ENCODE data around the gene ABTB2. TPM values are rescaled to one million over a fixed set of nuclear protein-coding genes. Genes with fewer than 3 reads are reported as not detected.
A peak's percentile ranks its signal among the peaks of the same experiment; 100 is the strongest.

The ABTB2 gene
- polyA plus RNA-seq, 1 of the 3 experiments (the other 2 are of a cell fraction): 7.8 TPM

GRCh38 chr11:34252651-34253050, 105.2 kb downstream of the ABTB2 start (continued):
- TF ChIP-seq MAX (IDR thresholded peaks at IDR 0.05; ENCODE audit: low read depth): no peak
- no peak for TF ChIP-seq RCOR1 (IDR thresholded peaks at IDR 0.05; ENCODE audit: low read length)
- TF ChIP-seq MEF2A (IDR thresholded peaks at IDR 0.05; ENCODE audit: borderline replicate concordance, low read depth): no peak

- no peaks in the 10 kb centered on the region for H3K9me3 ChIP-seq
- CTCF ChIA-PET: interaction anchor here (0.8 to 3.9 kb wide), 7 partner anchors 13 to 261 kb away, joined by 3 to 22 read pairs (median 4); partner anchors contain the start of gene ELF5
- H2AFZ ChIP-seq (ENCODE audit: low read depth): 0 out of 2 replicates have a peak overlapping the region, but pooled peaks have one; percentile 46
- POLR2A ChIA-PET: no interaction called here
- DNase-seq: no peak
- H4K20me1 ChIP-seq (ENCODE audit: insufficient read depth): no peaks in the 10 kb centered on the region
- peaks cover 20% of the 10 kb centered on the region for H3F3A ChIP-seq (replicated peaks; ENCODE audit: insufficient read depth)
- H3K36me3 ChIP-seq (replicated peaks in 1 of 2; ENCODE audit: control insufficient read depth in 1 of 2, insufficient read depth in 2 of 2, low read length in 1 of 2): no peaks in the 10 kb centered on the region
- whole genome bisulfite sequencing (ENCODE audit: low lambda C conversion rate): 100% methylated on average over 2 of the region's 7 CpGs
- H3K4me1 ChIP-seq (ENCODE audit: control insufficient read depth in 1 of 2, insufficient read depth in 2 of 2, low read depth in 1 of 2, low read length in 1 of 2): peaks cover 17 to 22% of the 10 kb centered on the region in 2 experiments; a peak in 2 of 4 replicates
- H3K9ac ChIP-seq: peak overlapping the region; percentile 23; the same call in 1 of the 2 replicates
- H3K4me3 ChIP-seq (ENCODE audit: low read depth in 2 of 2, low read length in 1 of 2): no peak overlapping the region
- H3K4me2 ChIP-seq: peak overlapping the region; percentile 71
- no peaks in the 10 kb centered on the region for H3K27me3 ChIP-seq (ENCODE audit: insufficient read depth)
- TF ChIP-seq MXI1 (IDR thresholded peaks at IDR 0.05; ENCODE audit: low read depth, low read length): no peak
- TF ChIP-seq GABPA (IDR thresholded peaks at IDR 0.05; ENCODE audit: low read depth): no peak
- no peak for TF ChIP-seq TEAD4 (IDR thresholded peaks at IDR 0.05; ENCODE audit: borderline replicate concordance, insufficient read depth)
- TF ChIP-seq SIN3A (IDR thresholded peaks at IDR 0.05; ENCODE audit: borderline replicate concordance, low read depth, low read length): no peak
- no peak for TF ChIP-seq USF1 (IDR thresholded peaks at IDR 0.05; ENCODE audit: borderline replicate concordance, low read depth)
- TF ChIP-seq FOSL2 (IDR thresholded peaks at IDR 0.05; ENCODE audit: borderline replicate concordance, low read depth): no peak
- TF ChIP-seq USF2 (IDR thresholded peaks at IDR 0.05; ENCODE audit: borderline replicate concordance, low read depth, low read length): no peak
- TF ChIP-seq GATA2 (CRISPR knock-in tag; IDR thresholded peaks at IDR 0.05): no peak
- TF ChIP-seq NRF1 (IDR thresholded peaks at IDR 0.05; ENCODE audit: low read depth, low read length): no peak
- TF ChIP-seq EP300 (IDR thresholded peaks at IDR 0.05; ENCODE audit: borderline replicate concordance in 1 of 2, low read depth in 1 of 2, low read length in 1 of 2): no peak
- no peak for TF ChIP-seq CTCF (IDR thresholded peaks at IDR 0.05)
- no peak for TF ChIP-seq MAX (IDR thresholded peaks at IDR 0.05; ENCODE audit: low read depth)
- no peak for TF ChIP-seq REST (IDR thresholded peaks at IDR 0.05; ENCODE audit: low read depth, low read length)
- TF ChIP-seq TCF12 (IDR thresholded peaks at IDR 0.05): no peak
- TF ChIP-seq SMC3 (IDR thresholded peaks at IDR 0.05; ENCODE audit: low read depth, low read length): no peak
- no peak for TF ChIP-seq FOXM1 (IDR thresholded peaks at IDR 0.05; ENCODE audit: low read depth)
- TF ChIP-seq ELF1 (IDR thresholded peaks at IDR 0.05): no peak
- no peak for TF ChIP-seq ZBTB33 (IDR thresholded peaks at IDR 0.05; ENCODE audit: borderline replicate concordance, low read depth)
- no peak for TF ChIP-seq POLR2AphosphoS5 (IDR thresholded peaks at IDR 0.05; ENCODE audit: low read depth, low read length)
- peak overlapping the region in 1 of 2 experiments; percentile 63 for H3K27ac ChIP-seq (ENCODE audit: low read depth in 2 of 2, low read length in 1 of 2)
- H3K9me2 ChIP-seq: no peaks in the 10 kb centered on the region
- H3K79me2 ChIP-seq (ENCODE audit: insufficient read depth): no peaks in the 10 kb centered on the region
Observed at GRCh38 chr11:34252015-34252414, 105.8 kb downstream of the ABTB2 start.

Measured in SK-N-SH (cell line).